ENCODE results near the gene DRC7.

GRCh38 chr16:57684626-57685358 is 9.8 kb upstream of the DRC7 start:
- TF ChIP-seq, protein P1, sequence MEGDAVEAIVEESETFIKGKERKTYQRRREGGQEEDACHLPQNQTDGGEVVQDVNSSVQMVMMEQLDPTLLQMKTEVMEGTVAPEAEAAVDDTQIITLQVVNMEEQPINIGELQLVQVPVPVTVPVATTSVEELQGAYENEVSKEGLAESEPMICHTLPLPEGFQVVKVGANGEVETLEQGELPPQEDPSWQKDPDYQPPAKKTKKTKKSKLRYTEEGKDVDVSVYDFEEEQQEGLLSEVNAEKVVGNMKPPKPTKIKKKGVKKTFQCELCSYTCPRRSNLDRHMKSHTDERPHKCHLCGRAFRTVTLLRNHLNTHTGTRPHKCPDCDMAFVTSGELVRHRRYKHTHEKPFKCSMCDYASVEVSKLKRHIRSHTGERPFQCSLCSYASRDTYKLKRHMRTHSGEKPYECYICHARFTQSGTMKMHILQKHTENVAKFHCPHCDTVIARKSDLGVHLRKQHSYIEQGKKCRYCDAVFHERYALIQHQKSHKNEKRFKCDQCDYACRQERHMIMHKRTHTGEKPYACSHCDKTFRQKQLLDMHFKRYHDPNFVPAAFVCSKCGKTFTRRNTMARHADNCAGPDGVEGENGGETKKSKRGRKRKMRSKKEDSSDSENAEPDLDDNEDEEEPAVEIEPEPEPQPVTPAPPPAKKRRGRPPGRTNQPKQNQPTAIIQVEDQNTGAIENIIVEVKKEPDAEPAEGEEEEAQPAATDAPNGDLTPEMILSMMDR (IDR thresholded peaks at IDR 0.05), result no peak
- no peak for TF ChIP-seq POLR2A (IDR thresholded peaks at IDR 0.05)

Data from esophagus squamous epithelium (tissue), 4 donors.